Omental fat pad (tissue), 4 donors: ENCODE data around the gene RGS6. TPM values are rescaled to one million over a fixed set of nuclear protein-coding genes. Genes with fewer than 3 reads are reported as not detected.

Source experiments
- ATAC-seq: fragments of 150-250 bp; one replicate; pipeline ENCODE4 v1.9.1; 2016; ENCODE audit warnings: mild to moderate bottlenecking, moderate library complexity; ENCODE audit not compliant: low FRiP score
- DNase-seq: peaks from one replicate; pipeline ENCODE4 v3.0.0-alpha.2; 2019; ENCODE audit warnings: low spot score
- CTCF ChIP-seq, 3 donors: fragments of 450-650 bp; IDR thresholded peaks; one replicate each; pipeline ENCODE4 v1.5.1; 2016 to 2017; ENCODE audit warnings: antibody characterized with exemption in 3 of 3, mild to moderate bottlenecking in 3 of 3, moderate library complexity in 2 of 3
- total RNA-seq, 4 donors: library from RNA; depleted of rRNA; stranded (reverse); fragments of >200 nt; gene quantifications; one replicate each; pipeline ENCODE4 v1.1.0, GENCODE V29; 2016

The RGS6 gene
- total RNA-seq, 4 donors from 2014 or later, result 5.2 to 27.3 (median 6.9) TPM

- DNase-seq (no peak), ATAC-seq (no peak)
- no peak for TF ChIP-seq CTCF (IDR thresholded peaks at IDR 0.05)
These were observed 165.0 kb downstream of the RGS6 start for GRCh38 chr14:72097173-72097783.

- no peak for TF ChIP-seq CTCF (IDR thresholded peaks at IDR 0.05)
- no peak for DNase-seq
- ATAC-seq, result no peak
These were observed 166.0 kb downstream of the RGS6 start for GRCh38 chr14:72098210-72098609.

GRCh38 chr14:72099566-72099965 is 167.3 kb downstream of the RGS6 start:
- DNase-seq (no peak), ATAC-seq (no peak)
- TF ChIP-seq CTCF (IDR thresholded peaks at IDR 0.05), result no peak

DNA sequence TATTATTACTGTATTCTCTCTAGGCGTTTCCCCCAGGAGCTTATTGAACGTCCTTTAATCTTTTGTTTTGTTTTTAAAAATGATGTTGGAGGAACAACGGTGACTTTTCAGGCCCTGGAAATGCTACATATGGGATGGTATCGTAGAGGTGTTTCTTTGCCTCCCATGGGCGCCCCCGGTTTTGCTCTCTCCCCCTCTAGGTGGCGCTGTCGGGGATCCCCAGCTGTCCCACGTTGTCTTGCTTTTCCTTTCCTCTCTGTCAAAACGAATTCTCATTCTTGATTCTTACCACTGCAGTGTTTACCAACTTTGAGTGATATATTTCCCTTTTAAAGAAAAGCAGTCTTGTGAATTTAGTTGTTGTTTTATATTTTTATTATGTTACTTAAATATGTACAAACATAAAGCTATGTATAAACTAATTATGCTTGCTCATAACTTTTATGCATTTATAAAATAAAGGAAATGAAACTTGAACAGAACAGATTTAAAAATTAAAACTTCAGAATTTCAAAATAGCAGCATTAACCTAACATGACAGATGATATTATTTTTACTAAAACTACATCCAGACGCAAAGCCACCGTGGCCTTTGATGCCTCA is 171.9 kb downstream of the RGS6 start:
- TF ChIP-seq CTCF (IDR thresholded peaks at IDR 0.05), result no peak
- no peak for ATAC-seq
- no peak for DNase-seq

DNA sequence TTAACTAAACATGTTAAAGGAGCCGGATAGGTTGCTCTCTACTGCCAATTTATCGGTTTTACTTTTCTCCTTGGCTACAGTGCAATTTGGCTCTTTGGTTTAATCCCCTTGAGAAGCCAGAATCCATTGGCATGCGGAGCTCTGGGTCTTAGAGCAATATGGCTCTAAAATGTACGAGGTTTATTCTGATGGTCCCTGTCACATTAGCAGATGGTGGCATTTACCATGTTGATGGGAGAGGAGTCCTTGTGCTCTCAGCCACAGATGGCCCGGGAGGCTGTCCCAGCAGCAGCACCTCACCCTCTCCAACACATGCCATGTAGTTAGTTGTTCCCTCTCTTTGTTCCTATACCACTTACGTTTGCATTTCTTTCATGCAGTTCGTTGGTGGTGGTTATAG is 179.7 kb downstream of the RGS6 start:
- no peak for ATAC-seq

DNA sequence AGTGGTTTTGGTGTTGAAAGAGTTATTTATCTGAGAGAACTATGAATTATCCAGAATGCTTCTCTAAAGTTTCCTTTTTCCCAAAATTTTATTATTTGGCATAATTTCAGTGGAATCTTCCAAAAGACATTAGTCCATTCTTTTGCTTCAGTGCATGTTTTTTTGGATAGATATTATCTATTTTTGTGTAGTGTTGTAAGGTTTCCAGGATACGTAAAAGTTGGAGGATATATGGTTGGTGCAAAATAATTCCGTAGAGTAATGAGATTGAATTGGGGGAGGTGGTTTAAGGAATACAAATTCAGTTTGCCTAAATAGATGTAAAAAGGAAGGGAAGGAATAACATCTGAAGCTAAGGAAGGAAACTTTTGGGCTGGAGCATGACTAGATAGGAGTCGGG is 186.6 kb downstream of the RGS6 start:
- ATAC-seq, result no peak
- no peak for TF ChIP-seq CTCF (IDR thresholded peaks at IDR 0.05)
- DNase-seq, result no peak

More for the DNA sequence above, 179.7 kb downstream of the RGS6 start:
- no peak for DNase-seq
- no peak for TF ChIP-seq CTCF (IDR thresholded peaks at IDR 0.05)

DNA sequence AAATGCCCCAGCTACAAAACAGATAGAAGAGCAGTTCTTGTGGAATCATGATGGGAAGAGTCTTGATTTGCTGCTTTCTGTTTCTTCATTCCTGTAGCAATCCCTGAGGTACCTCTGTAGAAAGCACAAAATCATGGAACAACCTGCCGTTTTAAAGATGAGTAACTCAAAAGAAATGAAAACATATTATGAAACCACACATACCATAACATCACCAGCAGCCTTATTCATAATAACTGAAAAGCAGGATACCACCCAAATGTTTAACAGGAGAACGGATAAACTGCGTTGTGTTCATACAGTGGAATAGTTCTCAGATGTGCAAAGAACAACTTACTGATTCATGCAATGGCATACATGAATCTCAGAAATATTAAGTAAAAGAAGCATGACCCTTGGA is 188.1 kb downstream of the RGS6 start:
- ATAC-seq (peak; percentile 68), DNase-seq (no peak)
- no peak for TF ChIP-seq CTCF (IDR thresholded peaks at IDR 0.05)
